ENCODE data around the gene PRPH2.

DNA sequence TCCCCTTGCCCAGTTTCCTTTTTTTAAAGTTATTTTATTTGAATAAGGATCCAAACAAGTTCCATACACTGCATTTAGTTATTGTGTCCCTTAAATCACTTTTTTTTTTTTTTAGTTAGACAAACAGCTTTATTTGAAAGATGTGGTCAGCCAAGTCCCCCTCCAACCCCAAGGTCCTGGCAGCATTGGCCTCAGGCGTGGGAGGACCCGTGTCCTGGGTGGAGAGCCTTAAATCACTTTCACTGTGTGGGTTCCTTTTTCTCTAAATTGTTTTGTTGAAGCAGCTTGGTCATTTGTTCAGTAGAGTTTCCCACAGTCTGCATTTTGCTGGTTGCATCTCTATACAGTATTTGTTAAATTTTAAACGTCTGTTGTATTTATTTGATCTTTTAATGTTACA is 28.7 kb upstream of the PRPH2 start:
- no peak for TF ChIP-seq CTCF (IDR thresholded peaks at IDR 0.05)
- no peak for TF ChIP-seq POLR2A (IDR thresholded peaks at IDR 0.05)

Measured in gastroesophageal sphincter (tissue), 3 donors.